ENCODE results near the gene TNFRSF6B.

Gene TNFRSF6B

DNA sequence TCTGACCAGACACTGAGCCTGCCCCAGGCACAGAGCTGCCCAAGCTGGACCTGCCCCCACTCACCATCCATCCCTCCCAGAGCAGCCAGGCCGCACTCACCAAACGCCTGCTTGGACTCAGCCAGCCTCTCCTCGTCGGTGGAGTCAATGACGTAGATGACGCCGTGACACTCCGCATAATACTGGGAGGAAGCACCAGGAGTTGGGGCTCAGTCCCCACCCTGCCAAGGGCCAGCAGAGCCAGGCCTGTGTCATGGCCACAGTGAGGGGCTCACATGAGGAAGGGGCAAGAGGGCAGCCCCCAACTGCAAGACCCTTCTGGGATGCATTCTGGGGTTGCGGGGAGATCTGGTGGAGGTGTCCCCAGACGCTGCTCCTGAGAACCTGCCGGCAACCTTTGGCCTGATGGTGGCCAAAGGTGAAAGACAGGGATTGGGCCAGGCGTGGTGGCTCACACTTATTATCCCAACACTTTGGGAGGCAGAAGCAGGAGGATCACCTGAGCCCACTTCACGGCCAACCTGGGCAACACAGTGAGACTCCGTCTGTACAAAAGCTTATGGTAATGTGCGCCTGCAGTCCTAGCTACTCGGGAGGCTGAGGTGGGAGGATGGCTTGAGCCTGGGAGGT lies 5.7 kb downstream of the TNFRSF6B start:
- TF ChIP-seq SIN3A (IDR thresholded peaks at IDR 0.05; ENCODE audit: borderline replicate concordance, insufficient read depth, low read length): no peak
- TF ChIP-seq FOXP2 (optimal IDR thresholded peaks at IDR 0.05; ENCODE audit: borderline replicate concordance, extremely low read depth, extremely low read length, insufficient read depth): no peak
- TF ChIP-seq POLR2AphosphoS5 (IDR thresholded peaks at IDR 0.05; ENCODE audit: low read depth, low read length): no peak; the same call in 1 of the 2 replicates

DNA sequence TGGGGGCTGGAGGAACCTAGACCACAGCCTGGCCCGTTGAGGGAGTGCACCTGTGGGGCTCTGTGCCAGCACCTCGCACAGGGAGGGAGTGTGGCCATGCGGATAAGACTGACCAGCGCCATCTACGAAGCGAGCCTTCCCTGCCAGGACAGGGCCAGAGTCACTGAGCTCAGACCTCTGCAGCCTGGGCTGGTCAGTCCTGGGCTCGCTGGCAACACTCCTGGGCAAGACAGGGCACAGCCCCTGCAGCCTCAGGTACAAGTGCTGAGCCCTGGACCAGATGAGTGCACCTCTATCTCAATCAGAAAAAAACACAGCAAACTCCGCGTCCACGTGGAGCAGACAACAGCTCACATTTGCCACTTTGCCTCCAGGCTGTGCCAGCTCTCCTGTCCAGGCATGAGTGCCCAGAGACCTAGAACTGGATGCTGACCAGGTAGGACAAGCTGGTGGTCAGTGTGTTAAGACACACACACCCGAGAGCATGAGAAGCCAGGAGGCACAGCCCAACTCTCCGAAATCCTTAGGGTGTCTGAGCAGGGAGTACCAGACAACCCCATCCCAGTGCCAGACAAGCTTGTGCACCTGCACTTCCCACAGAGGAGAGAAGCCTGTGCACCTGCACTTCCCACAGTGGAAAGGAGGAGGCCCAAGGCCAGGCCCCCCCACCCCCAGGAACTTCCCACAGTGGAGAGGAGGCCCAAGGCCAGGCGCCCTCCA lies 6.5 kb downstream of the TNFRSF6B start:
- no peak for TF ChIP-seq POLR2AphosphoS5 (IDR thresholded peaks at IDR 0.05; ENCODE audit: low read depth, low read length)
- TF ChIP-seq TAF1 (IDR thresholded peaks at IDR 0.05; ENCODE audit: borderline replicate concordance, insufficient read depth, low read length): no peak
- TF ChIP-seq FOXP2 (optimal IDR thresholded peaks at IDR 0.05; ENCODE audit: borderline replicate concordance, extremely low read depth, extremely low read length, insufficient read depth): no peak
- no peak for TF ChIP-seq SIN3A (IDR thresholded peaks at IDR 0.05; ENCODE audit: borderline replicate concordance, insufficient read depth, low read length)
- TF ChIP-seq, protein P1, sequence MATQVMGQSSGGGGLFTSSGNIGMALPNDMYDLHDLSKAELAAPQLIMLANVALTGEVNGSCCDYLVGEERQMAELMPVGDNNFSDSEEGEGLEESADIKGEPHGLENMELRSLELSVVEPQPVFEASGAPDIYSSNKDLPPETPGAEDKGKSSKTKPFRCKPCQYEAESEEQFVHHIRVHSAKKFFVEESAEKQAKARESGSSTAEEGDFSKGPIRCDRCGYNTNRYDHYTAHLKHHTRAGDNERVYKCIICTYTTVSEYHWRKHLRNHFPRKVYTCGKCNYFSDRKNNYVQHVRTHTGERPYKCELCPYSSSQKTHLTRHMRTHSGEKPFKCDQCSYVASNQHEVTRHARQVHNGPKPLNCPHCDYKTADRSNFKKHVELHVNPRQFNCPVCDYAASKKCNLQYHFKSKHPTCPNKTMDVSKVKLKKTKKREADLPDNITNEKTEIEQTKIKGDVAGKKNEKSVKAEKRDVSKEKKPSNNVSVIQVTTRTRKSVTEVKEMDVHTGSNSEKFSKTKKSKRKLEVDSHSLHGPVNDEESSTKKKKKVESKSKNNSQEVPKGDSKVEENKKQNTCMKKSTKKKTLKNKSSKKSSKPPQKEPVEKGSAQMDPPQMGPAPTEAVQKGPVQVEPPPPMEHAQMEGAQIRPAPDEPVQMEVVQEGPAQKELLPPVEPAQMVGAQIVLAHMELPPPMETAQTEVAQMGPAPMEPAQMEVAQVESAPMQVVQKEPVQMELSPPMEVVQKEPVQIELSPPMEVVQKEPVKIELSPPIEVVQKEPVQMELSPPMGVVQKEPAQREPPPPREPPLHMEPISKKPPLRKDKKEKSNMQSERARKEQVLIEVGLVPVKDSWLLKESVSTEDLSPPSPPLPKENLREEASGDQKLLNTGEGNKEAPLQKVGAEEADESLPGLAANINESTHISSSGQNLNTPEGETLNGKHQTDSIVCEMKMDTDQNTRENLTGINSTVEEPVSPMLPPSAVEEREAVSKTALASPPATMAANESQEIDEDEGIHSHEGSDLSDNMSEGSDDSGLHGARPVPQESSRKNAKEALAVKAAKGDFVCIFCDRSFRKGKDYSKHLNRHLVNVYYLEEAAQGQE (IDR thresholded peaks at IDR 0.05; ENCODE audit: insufficient read depth in 1 of 2, low read depth in 2 of 2, low read length in 2 of 2): no peak

DNA sequence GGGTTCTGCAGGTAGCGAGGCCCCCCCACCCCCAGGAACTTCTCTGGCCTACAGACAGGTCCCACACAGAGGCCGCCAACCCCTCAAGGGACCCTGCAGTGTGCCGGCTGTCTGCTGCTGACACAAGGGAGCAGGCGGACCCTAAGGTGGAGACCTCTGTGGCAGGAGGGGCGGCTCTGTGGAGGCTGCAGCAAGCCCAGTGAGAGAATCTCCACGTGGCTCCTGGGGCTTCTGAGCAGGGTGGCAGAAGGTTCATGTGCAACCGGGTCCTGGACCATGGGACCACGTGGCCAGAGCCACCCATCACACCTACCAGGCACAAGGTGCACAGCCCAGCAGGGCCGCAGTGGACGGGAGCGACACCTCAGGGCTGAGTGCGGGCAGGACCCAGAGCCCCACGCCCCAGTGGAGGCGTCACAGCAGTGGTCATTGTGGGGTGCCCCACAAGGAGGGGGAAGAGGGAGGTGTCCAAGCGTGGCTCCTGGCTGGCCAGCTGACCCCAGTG lies 7.1 kb downstream of the TNFRSF6B start:
- TF ChIP-seq, protein P1 (IDR thresholded peaks at IDR 0.05; ENCODE audit: insufficient read depth in 1 of 2, low read depth in 2 of 2, low read length in 2 of 2): no peak
- TF ChIP-seq SIN3A (IDR thresholded peaks at IDR 0.05; ENCODE audit: borderline replicate concordance, insufficient read depth, low read length): no peak
- TF ChIP-seq TAF1 (IDR thresholded peaks at IDR 0.05; ENCODE audit: borderline replicate concordance, insufficient read depth, low read length): no peak
- no peak for TF ChIP-seq POLR2AphosphoS5 (IDR thresholded peaks at IDR 0.05; ENCODE audit: low read depth, low read length)

DNA sequence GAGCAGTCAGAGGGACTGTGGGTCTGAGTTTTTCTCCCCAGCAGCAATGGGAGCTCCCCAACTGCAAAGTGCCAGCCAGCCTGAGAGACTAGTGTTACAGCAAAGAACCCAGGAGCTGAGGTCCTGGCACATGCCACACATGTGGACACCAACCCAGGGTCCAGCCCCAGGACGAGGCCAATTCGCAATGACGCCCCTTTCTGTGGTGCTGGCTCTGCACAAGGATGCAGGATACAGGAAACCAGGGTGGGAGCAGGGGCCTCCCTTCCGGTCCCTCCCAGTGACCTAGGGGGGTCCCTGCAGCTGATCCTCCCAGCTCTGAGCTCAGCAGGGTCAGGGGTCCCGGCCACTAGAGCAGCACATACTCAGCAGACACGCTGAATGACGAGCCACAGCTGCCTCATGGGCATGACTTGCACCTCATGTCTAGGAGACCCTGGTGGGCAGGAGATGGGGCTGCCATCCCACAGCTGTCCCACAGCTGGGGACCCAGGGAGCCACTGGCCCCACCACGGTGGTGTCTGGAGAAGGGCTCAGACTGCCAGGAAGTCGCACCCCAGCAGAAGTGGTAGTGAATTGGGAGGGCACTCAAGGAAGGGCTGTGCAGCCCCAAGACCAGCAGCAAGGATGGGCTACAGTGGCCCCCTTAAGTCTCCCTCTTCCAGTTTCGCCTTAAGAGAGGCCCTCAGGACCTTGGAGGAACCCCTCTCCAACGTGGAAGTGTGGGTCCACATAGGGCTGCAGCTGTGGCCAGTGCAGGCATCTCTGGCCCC lies 7.7 kb downstream of the TNFRSF6B start:
- TF ChIP-seq TAF1 (IDR thresholded peaks at IDR 0.05; ENCODE audit: borderline replicate concordance, insufficient read depth, low read length) (no peak), SIN3A (IDR thresholded peaks at IDR 0.05; ENCODE audit: borderline replicate concordance, insufficient read depth, low read length) (no peak), FOXP2 (optimal IDR thresholded peaks at IDR 0.05; ENCODE audit: borderline replicate concordance, extremely low read depth, extremely low read length, insufficient read depth) (no peak), POLR2AphosphoS5 (IDR thresholded peaks at IDR 0.05; ENCODE audit: low read depth, low read length) (no peak)
- TF ChIP-seq, protein P1 (IDR thresholded peaks at IDR 0.05; ENCODE audit: insufficient read depth in 1 of 2, low read depth in 2 of 2, low read length in 2 of 2): no peak

DNA sequence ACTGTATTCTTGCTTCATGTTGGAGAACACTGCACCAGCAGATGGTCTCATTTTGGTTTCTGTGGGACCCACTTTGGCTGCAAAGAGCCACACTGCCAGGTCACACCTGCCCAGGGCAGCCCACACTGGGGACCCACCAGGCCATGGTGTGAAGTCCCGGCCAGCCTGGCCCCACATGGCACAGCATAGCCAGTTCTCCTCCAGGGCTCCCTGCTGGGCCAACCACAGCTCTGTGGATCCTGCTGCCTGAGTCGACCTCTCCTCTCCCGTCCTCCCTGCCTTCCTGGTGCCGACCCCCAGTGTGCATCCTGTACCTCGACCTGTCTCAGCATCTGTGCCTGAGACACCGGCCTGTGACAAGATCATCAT lies 8.3 kb downstream of the TNFRSF6B start:
- no peak for TF ChIP-seq FOXP2 (optimal IDR thresholded peaks at IDR 0.05; ENCODE audit: borderline replicate concordance, extremely low read depth, extremely low read length, insufficient read depth)
- no peak for TF ChIP-seq POLR2AphosphoS5 (IDR thresholded peaks at IDR 0.05; ENCODE audit: low read depth, low read length)
- TF ChIP-seq TAF1 (IDR thresholded peaks at IDR 0.05; ENCODE audit: borderline replicate concordance, insufficient read depth, low read length): no peak
- TF ChIP-seq SIN3A (IDR thresholded peaks at IDR 0.05; ENCODE audit: borderline replicate concordance, insufficient read depth, low read length): no peak
- TF ChIP-seq, protein P1 (IDR thresholded peaks at IDR 0.05; ENCODE audit: insufficient read depth in 1 of 2, low read depth in 2 of 2, low read length in 2 of 2): no peak

Data from PFSK-1 (cell line).